Calu3 (cell line): ENCODE data around the gene SMCHD1. TPM values are rescaled to one million over a fixed set of nuclear protein-coding genes. Genes with fewer than 3 reads are reported as not detected.

Experiments used
- BruUV-seq: library from RNA; stranded (reverse); fragments of 400-500 nt; replicated peaks from 2 replicates; lab custom pipeline; 2021; lab: Mats Ljungman, UMichigan
- CTCF ChIA-PET: fragments of 300-600 bp; sonication (Branson Sonifier 250); formaldehyde crosslinking; loops from one replicate; lab custom pipeline; 2022; ENCODE audit warnings: antibody characterized with exemption; lab: Charles Lee
- DNase-seq: peaks from one replicate; pipeline ENCODE4 v3.0.0; 2022
- H3K27ac Mint-ChIP-seq: one replicate; pipeline ENCODE4 v1.8.0; 2022; ENCODE audit warnings: mixed read lengths; ENCODE audit not compliant: unreplicated experiment
- H3K27me3 Mint-ChIP-seq: one replicate; pipeline ENCODE4 v1.8.0; 2022; ENCODE audit warnings: mixed read lengths; ENCODE audit not compliant: unreplicated experiment
- H3K36me3 Mint-ChIP-seq: one replicate; pipeline ENCODE4 v1.8.0; 2022; ENCODE audit warnings: mild to moderate bottlenecking, moderate library complexity, mixed read lengths; ENCODE audit not compliant: insufficient read depth, unreplicated experiment
- H3K4me1 Mint-ChIP-seq: one replicate; pipeline ENCODE4 v1.8.0; 2022; ENCODE audit warnings: mild to moderate bottlenecking, low read depth, mixed read lengths; ENCODE audit not compliant: unreplicated experiment
- H3K4me3 Mint-ChIP-seq: one replicate; pipeline ENCODE4 v1.8.0; 2022; ENCODE audit warnings: mild to moderate bottlenecking, low read depth, moderate library complexity, mixed read lengths; ENCODE audit not compliant: unreplicated experiment
- H3K9me3 Mint-ChIP-seq: one replicate; pipeline ENCODE4 v1.8.0; 2022; ENCODE audit warnings: low read depth, mixed read lengths; ENCODE audit not compliant: unreplicated experiment
- CTCF ChIP-seq: fragments of 200-600 bp; IDR thresholded peaks from one replicate; pipeline ENCODE4 v1.8.0; 2022; ENCODE audit warnings: antibody characterized with exemption; ENCODE audit not compliant: unreplicated experiment
- intact Hi-C: fragments of 100-400 bp; cut with micrococcal nuclease; formaldehyde crosslinking; loops from one replicate; pipeline ENCODE4 v1.10.0; 2022; ENCODE audit not compliant: unreplicated experiment
- total RNA-seq: library from RNA; stranded (reverse); gene quantifications from 2 replicates; pipeline ENCODE4 v1.2.3, GENCODE V29; 2022

SMCHD1 gene
- total RNA-seq, 1 experiment from 2014 or later: 68.3 TPM

DNA sequence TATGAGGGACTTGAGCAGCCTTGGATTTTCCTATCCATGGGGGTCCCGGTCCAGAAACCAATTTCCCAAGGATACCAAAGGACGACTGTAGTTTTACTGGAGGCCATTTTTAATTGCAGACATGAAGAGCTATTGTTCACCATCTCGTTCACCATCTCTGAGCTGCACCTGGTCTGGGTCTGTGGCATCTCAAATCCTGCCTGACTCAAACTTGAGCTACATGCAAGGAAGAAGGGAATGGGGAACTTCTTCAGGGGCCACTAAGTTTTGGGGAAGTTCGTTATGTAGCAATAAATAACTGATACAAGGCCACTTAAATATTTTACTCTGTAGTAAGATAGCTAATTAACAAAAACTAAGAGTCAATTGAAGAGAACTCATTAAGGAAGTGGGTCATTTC lies 2.1 kb upstream of the SMCHD1 start:
- TF ChIP-seq CTCF: no peak
- intact Hi-C loops: no loop called here
- H3K36me3 Mint-ChIP-seq: peaks cover 40% of the 10 kb centered on the region
- no peak for DNase-seq
- BruUV-seq: no TSS peak
- no peaks in the 10 kb centered on the region for H3K9me3 Mint-ChIP-seq
- H3K4me3 Mint-ChIP-seq: no peak overlapping the region
- no peaks in the 10 kb centered on the region for H3K27me3 Mint-ChIP-seq
- H3K27ac Mint-ChIP-seq: no peak overlapping the region
- peaks cover 9% of the 10 kb centered on the region for H3K4me1 Mint-ChIP-seq
- CTCF ChIA-PET: interaction anchor here (0.5 kb wide), 1 partner anchor 423 kb away, joined by 3 read pairs; no protein-coding TSS in a partner anchor

- CTCF ChIA-PET: interaction anchor here (0.5 to 0.6 kb wide), 2 partner anchors 35 to 422 kb away, joined by 3 to 5 read pairs; no protein-coding TSS in a partner anchor
- Mint-ChIP-seq H3K4me3 (peak overlapping the region; percentile 92), H3K36me3 (peaks cover 44% of the 10 kb centered on the region), H3K4me1 (peaks cover 9% of the 10 kb centered on the region), H3K27ac (peak overlapping the region; percentile 95), H3K9me3 (no peaks in the 10 kb centered on the region), H3K27me3 (no peaks in the 10 kb centered on the region)
- BruUV-seq: no TSS peak
- intact Hi-C loops: no loop called here
- no peak for DNase-seq
- TF ChIP-seq CTCF: no peak
These were observed 1.2 kb upstream of the SMCHD1 start for GRCh38 chr18:2654169-2654927.

DNA sequence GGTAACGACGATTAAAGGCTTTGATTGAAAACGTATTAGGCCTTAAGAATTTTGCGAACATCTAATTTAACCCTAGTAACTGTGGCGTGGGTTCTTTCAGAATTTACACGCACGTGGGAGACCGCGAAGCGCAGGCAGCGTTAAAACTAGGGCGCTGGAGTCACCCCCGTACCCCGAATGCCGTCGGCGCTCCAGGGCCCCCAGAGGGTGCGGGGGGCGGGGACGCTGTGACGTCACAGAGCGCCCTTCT lies 673 bp upstream of the SMCHD1 start:
- no peaks in the 10 kb centered on the region for H3K9me3 Mint-ChIP-seq
- peak overlapping the region; percentile 92 for H3K4me3 Mint-ChIP-seq
- no peaks in the 10 kb centered on the region for H3K27me3 Mint-ChIP-seq
- H3K36me3 Mint-ChIP-seq: peaks cover 44% of the 10 kb centered on the region
- peak; percentile 63 for DNase-seq
- CTCF ChIA-PET: interaction anchor here (0.6 kb wide), 1 partner anchor 35 kb away, joined by 5 read pairs; no protein-coding TSS in a partner anchor
- peak overlapping the region; percentile 95 for H3K27ac Mint-ChIP-seq
- TF ChIP-seq CTCF: no peak
- BruUV-seq: no TSS peak
- intact Hi-C loops: loop anchor here (5.0 kb wide), 2 partner anchors 68 to 83 kb away; partner anchors contain the start of genes METTL4 and NDC80
- H3K4me1 Mint-ChIP-seq: peaks cover 9% of the 10 kb centered on the region

DNA sequence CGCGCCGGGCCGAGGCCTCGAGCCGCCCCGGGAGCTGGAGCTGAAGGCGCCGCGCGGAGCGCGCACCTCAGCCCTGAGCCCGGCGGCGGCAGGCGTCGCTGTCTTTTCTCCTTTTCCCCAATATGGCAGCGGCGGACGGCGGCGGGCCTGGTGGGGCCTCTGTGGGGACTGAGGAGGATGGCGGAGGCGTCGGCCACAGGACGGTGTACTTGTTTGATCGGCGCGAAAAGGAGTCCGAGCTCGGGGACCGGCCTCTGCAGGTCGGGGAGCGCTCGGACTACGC lies 369 bp downstream of the SMCHD1 start:
- peak overlapping the region; percentile 95 for H3K27ac Mint-ChIP-seq
- intact Hi-C loops: loop anchor here (5.0 kb wide), 2 partner anchors 69 to 84 kb away; partner anchors contain the start of genes METTL4 and NDC80
- CTCF ChIA-PET: interaction anchor here (1.0 kb wide), 1 partner anchor 67 kb away, joined by 4 read pairs; no protein-coding TSS in a partner anchor
- H3K36me3 Mint-ChIP-seq: peaks cover 44% of the 10 kb centered on the region
- no peaks in the 10 kb centered on the region for H3K9me3 Mint-ChIP-seq
- TF ChIP-seq CTCF: no peak
- H3K27me3 Mint-ChIP-seq: no peaks in the 10 kb centered on the region
- H3K4me1 Mint-ChIP-seq: peaks cover 9% of the 10 kb centered on the region
- DNase-seq: no peak
- BruUV-seq: no TSS peak
- peak overlapping the region; percentile 92 for H3K4me3 Mint-ChIP-seq
